Measurements from ENCODE around the gene RBM12. TPM values are rescaled to one million over a fixed set of nuclear protein-coding genes. Genes with fewer than 3 reads are reported as not detected.

Gene RBM12
- total RNA-seq, 1 donor from 2014 or later, result 77.7 TPM

DNA sequence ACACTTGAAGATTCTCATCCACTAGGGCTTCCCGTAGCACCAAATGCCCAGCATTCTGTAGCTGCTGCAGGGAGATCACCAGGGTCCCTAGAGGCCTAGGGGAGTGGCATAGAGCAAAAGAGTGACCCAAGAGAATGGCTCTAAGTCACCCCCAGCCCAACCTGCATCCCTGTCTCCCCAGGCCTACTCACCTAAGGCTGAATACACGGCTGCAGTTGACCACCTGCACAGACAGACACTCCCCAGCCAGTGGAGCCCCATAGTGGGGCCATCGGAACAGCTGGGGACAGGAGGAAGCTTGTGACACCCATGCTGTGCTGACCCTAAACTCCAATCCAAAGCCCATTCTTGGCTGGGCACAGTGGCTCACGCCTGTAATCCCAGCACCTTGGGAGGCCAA, 58.6 kb downstream of the RBM12 start:
- ATAC-seq (no peak), DNase-seq (ENCODE audit: low spot score) (no peak)
- intact Hi-C loops (cut with DNase I), result no loop called here

DNA sequence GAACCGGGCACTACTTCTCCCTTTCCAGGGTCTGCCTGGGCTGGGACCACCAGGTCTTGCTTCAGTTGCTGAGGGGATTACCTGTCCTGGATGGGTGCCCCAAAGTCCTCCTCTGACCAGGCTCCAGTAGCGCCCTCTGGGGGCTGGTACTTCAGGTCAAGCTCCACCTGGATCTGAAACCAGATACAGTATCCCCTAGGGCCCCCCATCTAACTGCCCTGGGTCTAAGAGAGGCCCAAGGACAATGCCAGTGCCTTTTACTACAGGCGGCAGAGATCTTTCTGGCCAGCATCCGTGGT, 60.3 kb downstream of the RBM12 start:
- ATAC-seq (no peak), DNase-seq (ENCODE audit: low spot score) (no peak)
- intact Hi-C loops (cut with DNase I), result no loop called here

DNA sequence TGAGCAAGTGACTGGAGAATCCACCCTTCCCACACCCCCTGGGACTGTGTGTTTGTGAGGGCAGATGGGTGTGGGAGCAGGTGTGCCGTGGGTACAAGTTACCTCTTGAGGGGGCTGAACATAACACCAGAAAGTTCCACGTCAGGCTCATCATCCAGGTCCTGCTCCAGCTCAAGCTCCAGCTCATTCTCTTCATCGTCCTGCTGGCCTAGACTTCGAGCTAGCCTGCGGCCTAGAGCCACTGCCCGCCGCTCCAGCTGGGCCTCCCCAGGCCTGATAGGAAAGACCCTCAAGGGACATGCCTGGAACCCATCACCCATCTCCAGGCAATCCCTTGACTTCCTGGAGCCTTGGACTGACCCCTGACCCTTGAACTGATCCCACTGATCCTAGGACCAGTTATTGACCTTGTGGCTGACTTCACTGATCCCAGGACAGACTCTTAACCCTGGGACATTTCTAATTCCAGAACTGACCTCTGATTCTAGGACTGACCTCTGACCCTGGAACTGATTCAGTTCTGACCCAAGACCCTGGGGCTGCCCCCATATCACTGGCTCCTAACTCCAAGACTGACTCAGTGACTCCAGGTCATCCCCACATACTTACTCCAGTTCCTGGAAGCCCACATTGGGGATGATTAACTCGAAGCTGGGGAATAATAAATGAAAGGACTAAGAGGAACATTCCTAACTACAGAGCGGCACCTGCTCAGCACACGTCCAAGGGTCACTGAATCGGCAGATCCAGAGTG, 60.8 kb downstream of the RBM12 start:
- ATAC-seq (no peak), DNase-seq (ENCODE audit: low spot score) (no peak)
- intact Hi-C loops (cut with DNase I), result no loop called here

DNA sequence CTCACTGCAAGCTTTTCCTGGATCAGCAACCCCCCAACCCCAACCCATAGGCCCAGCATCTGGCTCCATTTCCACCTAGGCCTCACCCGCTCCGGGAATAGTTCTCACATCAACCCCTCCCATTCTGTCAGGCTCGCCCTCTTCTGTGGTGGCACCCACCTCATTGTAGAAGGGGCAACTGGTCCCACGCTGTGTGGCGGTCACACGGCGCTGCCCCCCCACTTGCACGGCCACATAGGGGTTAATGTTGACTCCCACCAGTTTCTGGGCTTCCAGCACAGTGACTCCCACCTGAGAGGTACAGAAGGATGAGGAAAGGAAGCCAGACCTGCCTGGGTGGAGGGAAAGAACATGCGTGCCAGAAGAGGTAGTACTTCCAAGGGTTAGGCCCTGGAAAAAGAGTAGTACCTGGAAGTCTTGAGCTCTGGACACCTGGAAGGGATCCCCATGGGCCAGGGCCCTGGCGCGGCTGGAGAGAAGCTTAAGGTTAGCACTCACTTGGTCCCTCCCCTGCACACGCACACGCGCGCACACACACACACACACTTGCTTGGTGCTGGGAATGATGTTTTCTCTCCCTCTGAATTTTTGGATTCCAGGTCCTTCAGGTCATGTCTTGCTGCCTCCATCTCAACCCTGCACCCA, 61.7 kb downstream of the RBM12 start:
- DNase-seq (ENCODE audit: low spot score) (no peak), ATAC-seq (no peak)
- intact Hi-C loops (cut with DNase I), result no loop called here

DNA sequence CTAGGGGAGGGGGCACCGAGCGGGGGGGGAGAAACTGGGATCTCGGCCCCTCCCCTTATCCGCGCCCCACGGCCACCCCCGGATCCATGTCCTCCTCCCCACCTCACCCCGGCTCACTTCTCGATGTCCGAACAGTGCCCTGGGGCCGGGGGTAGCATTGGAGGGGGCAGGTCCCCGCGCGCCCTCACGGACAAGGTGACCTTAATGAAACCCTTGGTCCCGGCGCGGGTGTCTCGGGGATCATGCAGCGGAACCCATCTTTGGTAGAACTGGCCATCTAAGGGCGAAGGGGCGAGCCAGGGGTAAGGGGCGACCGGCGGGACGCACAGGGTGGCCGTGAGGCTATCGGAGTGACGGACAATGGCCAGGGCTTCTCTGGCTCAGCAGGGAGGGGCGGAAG, 62.7 kb downstream of the RBM12 start:
- DNase-seq (ENCODE audit: low spot score), result no peak
- ATAC-seq, result no peak
- intact Hi-C loops (cut with DNase I), result no loop called here

DNA sequence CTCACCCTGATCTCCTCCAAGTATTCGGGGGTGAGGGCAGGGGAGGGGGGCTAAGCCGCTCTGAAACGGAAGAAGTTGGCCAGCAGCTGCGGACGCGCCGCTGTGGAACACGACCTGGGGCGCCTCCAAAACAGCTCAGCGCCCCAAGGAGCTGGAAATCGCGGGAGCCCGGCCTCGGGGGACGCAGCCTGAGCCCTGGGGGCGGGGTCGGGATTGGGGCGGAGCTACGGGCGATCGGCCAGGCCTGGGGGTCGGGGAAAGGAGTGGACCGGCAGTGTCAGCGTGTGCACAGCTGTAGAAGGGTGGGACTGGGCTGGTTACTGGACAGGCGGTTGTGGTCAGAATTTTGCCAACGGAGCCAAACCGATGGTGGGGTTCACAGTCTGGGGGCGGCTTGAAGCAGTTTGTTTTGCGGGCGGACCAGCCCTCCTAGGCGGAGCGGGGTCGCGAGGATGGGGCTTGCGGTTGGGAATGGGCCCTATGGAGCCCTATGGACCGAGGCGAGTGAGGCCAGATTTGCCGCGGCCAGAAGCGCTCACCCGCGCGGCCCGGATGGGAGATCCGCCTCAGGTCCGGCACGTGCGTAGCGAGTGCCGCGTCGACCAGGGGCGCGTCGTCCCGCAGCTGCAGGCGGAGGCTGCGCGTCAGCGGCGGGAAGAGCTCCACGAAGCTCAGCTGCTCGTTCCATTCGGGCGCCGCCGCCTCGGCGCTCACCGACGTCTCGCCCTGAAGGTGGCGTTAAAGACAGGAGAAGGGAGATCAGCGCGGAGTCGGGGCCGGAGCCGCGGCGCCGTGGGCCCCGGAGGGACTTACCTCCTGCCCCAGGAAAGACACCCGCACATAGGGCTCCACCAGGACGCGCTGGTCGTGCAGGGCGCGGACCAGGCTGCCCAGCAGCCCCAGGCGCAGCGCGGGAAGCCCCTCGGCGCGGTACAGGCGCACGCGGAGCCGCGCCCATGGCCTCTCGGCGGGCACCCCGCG, 63.4 kb downstream of the RBM12 start:
- ATAC-seq, result peak; percentile 85
- DNase-seq (ENCODE audit: low spot score), result peak; percentile 86
- intact Hi-C loops (cut with DNase I), result no loop called here

DNA sequence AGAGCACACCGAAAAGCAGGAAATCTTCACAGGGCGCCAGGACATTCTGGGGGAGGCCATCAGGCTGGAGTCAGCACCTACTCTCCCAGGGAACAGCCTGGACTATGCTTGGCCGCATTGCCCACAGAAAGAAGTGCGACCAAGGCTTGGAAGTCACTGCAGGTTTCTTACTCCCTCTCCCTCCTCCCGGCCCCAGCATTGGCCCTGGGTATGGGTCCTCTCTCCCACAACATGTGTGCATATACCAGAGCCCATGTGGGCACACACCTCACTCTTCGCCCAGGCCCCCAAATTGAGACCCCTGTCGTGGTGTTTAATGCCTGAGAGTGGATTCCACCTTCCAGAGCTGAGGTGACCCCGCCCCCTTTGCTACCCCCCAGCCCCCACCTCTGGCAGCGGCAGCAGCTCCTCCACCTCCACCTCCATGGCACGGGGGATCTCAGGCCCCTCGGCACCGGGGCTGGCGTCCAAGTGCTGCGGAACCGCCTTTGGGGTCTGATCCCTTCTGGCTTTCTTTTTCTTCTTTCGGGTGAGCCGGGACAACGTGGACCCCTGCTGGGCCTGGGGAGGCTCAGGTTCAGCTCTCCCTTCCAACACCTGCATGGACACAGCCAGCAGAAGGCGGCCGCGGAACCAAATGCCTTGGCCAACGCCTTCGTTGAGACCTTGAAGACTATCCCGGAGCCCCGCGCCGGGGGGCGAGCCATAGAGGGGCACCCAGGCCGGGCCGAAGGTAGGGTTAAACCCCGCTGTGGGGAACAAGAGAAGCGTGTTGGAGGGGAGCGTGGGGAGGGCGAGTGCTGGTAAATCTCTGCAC, 64.3 kb downstream of the RBM12 start:
- ATAC-seq (no peak), DNase-seq (ENCODE audit: low spot score) (no peak)
- intact Hi-C loops (cut with DNase I), result no loop called here

DNA sequence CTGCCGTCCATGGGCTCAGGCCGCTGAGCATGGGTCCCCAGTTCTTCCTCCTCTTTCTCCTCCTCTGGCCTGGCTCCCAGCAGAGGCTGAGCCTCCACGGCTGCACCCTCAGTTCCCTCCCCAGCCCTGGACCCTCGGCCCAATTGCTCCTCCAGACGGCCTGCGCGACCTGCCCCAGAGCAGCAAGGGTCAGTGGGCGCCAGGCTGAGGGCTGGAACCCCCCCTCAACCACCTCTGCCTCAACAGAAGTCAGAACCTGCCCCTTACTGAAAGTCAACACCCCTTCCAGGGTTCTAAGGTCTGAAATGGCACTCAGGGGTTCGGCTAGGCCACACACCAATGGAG, 65.0 kb downstream of the RBM12 start:
- no peak for DNase-seq (ENCODE audit: low spot score)
- no peak for ATAC-seq
- intact Hi-C loops (cut with DNase I), result no loop called here

Other genes with a start within 250 kb of the RBM12 start
- 0.22 TPM for gene GDF5, start 226.7 kb downstream of the RBM12 start, total RNA-seq
- gene CEP250, start 209.3 kb downstream of the RBM12 start, total RNA-seq, result 39.1 TPM
- not detected for gene C20orf173, start 135.2 kb downstream of the RBM12 start, total RNA-seq
- 143 TPM for gene ERGIC3, start 122.8 kb downstream of the RBM12 start, total RNA-seq
- gene SPAG4, start 49.1 kb downstream of the RBM12 start, total RNA-seq, result 4.5 TPM
- gene CPNE1, start within 50 bp of the RBM12 start, total RNA-seq, result 167 TPM
- 26.7 TPM for gene NFS1, start 34.5 kb upstream of the RBM12 start, total RNA-seq
- gene ROMO1, start 34.5 kb upstream of the RBM12 start, total RNA-seq, result 63.8 TPM
- gene RBM39, start 77.4 kb upstream of the RBM12 start, total RNA-seq, result 438 TPM
- gene PHF20, start 107.1 kb upstream of the RBM12 start, total RNA-seq, result 74.2 TPM